Amygdala (tissue), 56 donors: ENCODE data around the gene SLC66A2.

Experiments
- DNase-seq, 56 donors: peaks; one replicate each; lab custom pipeline; 2025; lab: John Stamatoyannopoulos, UW

SLC66A2 gene

GRCh38 chr18:79940126-79940813, 11.2 kb downstream of the SLC66A2 start:
- DNase-seq = no peak

GRCh38 chr18:79939096-79939495, 12.4 kb downstream of the SLC66A2 start:
- no peak for DNase-seq

- DNase-seq = no peak
Observed at GRCh38 chr18:79938196-79938595, 13.3 kb downstream of the SLC66A2 start.

GRCh38 chr18:79937103-79937860, 14.2 kb downstream of the SLC66A2 start:
- DNase-seq = no peak

DNA sequence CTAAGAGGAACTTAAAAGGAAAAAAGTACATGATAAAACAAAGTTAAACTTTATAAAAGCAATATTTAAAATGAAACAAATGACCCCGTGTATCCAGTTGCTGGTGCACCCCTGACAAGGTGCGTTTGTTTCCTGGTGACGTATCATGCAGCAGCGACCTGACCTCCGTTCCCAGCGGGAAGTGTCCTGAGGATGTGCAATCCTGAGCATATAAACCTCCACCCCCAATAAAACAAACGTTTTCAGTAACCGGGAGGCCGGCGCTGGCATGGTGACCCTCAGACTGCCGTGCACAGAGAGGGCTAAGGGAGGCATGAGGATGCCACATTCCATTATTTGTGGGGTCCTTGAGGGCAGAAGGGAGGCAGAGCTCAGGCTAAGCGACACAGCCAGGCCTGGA, 14.8 kb downstream of the SLC66A2 start:
- DNase-seq = no peak

- DNase-seq = no peak
Observed at GRCh38 chr18:79935925-79936324, 15.5 kb downstream of the SLC66A2 start.

- DNase-seq = no peak
Observed at GRCh38 chr18:79935499-79935898, 16.0 kb downstream of the SLC66A2 start.

DNA sequence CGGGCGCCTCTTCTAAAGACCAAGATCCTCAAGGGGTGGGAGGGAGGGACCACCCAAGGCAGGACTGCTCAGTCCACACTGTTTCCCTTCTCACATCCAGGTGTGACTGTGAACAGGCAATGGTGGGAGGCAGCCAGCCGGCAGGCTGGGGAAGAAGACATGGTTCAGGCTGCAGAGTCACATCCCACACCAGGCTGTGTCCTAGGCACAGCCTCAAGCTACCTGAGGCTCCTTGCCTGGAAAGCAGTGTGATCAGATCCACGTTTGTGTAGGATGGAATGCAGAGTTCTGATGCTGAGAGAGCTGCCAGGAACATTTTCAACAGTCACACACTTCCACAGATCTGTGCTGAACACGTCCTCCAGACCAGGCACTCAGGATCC, 16.4 kb downstream of the SLC66A2 start:
- DNase-seq = no peak

GRCh38 chr18:79934311-79935097, 16.9 kb downstream of the SLC66A2 start:
- DNase-seq = no peak

- no peak for DNase-seq
Observed at GRCh38 chr18:79933765-79934164, 17.7 kb downstream of the SLC66A2 start.

GRCh38 chr18:79932907-79933306, 18.5 kb downstream of the SLC66A2 start:
- no peak for DNase-seq

- no peak for DNase-seq
Observed at GRCh38 chr18:79931475-79931874, 20.0 kb downstream of the SLC66A2 start.

GRCh38 chr18:79930020-79930642, 21.3 kb downstream of the SLC66A2 start:
- DNase-seq = no peak

DNA sequence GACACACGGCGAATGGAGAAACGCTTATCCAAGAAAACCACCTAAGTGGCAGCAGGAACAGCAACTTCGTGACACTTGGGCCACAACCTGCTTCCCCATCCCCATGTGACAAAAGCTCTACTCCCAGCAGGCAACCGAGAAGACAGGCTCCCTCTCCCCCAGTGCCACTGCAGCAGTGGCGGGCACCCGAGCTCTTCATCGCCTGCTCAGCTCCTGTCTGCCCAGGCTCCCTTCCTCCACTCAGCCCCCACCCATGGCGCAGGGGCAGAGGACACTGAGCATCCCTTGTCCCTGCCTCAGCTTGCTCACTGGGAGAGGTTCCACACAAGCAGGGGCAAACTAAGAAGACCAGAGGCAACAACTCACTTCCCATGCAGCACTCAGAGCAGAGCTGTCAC, 22.9 kb downstream of the SLC66A2 start:
- no peak for DNase-seq

- no peak for DNase-seq
Observed at GRCh38 chr18:79927607-79928562, 23.6 kb downstream of the SLC66A2 start.

DNA sequence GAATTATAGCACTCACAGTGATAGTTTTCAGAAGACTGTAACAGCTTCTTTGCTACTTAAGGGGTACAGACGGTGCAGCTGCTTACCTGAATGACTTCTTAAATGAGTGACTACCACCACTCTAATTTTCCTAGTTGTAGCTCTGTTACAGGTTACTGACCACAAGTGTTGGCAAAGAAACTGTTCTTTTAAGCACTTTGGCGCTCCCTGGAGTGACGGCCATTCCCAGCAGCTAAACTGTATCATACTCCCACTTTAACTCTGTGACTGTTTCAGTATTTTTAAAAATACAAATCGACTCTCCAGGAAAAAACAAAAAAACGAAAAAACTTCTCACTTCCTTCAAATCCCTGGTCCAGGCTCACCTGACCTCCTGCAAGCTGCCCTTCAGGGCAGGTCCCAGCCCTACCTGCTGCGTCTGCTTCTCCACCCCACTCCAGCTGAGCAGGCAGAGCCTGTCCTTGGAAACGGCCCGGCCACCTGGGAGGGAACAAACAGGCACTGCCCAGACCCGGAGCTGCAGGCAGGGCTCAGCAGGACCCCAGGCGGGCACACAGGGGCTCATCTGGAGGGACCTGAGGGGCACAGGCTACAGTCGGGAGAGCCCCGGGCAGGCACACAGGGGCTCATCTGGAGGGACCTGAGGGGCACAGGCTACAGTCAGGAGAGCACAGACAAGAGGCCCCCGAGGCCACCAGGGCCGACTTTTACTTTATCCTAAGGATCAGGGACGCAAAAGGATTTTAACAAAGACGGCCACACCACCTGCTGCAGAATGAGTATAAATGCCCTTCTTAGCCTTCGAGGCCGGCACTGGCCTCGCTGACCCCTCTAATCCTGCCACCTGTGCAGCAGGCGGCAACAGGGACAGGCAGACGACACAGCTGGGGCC, 24.5 kb downstream of the SLC66A2 start:
- DNase-seq = no peak

DNA sequence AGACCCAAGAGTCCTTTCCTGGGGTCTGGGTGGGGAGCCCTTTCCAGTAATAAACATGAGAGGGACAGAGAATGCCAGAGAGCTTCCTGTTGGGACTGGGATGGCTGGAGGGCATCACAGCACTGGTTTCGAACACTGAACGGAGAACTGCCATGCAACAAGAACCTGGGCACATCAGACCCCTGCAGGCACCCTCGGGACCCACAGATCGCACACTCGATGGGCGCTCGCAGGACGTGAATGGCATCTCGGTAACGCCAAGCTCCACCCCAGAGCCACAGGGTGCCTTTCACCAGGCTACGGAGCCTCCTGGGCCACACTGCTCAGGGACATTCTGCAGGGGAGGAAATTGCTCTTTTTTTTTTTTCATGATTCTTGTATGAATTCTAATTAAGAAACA, 25.1 kb downstream of the SLC66A2 start:
- DNase-seq = no peak

GRCh38 chr18:79924814-79925731, 26.4 kb downstream of the SLC66A2 start:
- peak in 23 of 56 donors; percentile 17 to 77 (median 48) for DNase-seq
